Mesenchymal stem cell (in vitro differentiated cells and primary cell): ENCODE results near the gene EMC9.

Experiments
- DNase-seq: peaks from one replicate; pipeline ENCODE4 v3.0.0-alpha.2; 2013
- H2AFZ ChIP-seq: one replicate; pipeline ENCODE4 v1.6.1; 2013; ENCODE audit warnings: low read depth, mild to moderate bottlenecking, control low read depth, inconsistent platforms, low read length, moderate library complexity
- H2AK5ac ChIP-seq: 2 replicates; pipeline ENCODE4 v1.6.1; 2013; ENCODE audit warnings: low read length, moderate library complexity, mild to moderate bottlenecking, inconsistent platforms; ENCODE audit not compliant: severe bottlenecking
- H2BK120ac ChIP-seq: one replicate; pipeline ENCODE4 v1.6.1; 2013; ENCODE audit warnings: low read depth, mild to moderate bottlenecking, inconsistent platforms, low read length, moderate library complexity
- H2BK12ac ChIP-seq, 2 experiments: one replicate each; pipeline ENCODE4 v1.6.1; 2013; ENCODE audit warnings: inconsistent platforms in 2 of 2, low read length in 2 of 2, mild to moderate bottlenecking in 2 of 2, moderate library complexity in 2 of 2, control low read depth in 1 of 2
- H2BK15ac ChIP-seq: one replicate; pipeline ENCODE4 v1.6.1; 2013; ENCODE audit warnings: mild to moderate bottlenecking, low read depth, inconsistent platforms; ENCODE audit not compliant: poor library complexity, severe bottlenecking
- H2BK5ac ChIP-seq: 2 replicates; pipeline ENCODE4 v1.6.1; 2013; ENCODE audit warnings: low read depth, mild to moderate bottlenecking, low read length, control low read depth, inconsistent platforms; ENCODE audit not compliant: poor library complexity, severe bottlenecking
- H3K14ac ChIP-seq, 2 experiments: one replicate each; pipeline ENCODE4 v1.6.1; 2013; ENCODE audit warnings: inconsistent platforms in 2 of 2, low read length in 2 of 2, control low read depth in 1 of 2, mild to moderate bottlenecking in 1 of 2, moderate library complexity in 1 of 2
- H3K18ac ChIP-seq, 2 experiments: one replicate each; pipeline ENCODE4 v1.6.1; 2013; ENCODE audit warnings: inconsistent platforms in 2 of 2, low read length in 2 of 2, control low read depth in 1 of 2, low read depth in 1 of 2, mild to moderate bottlenecking in 1 of 2
- H3K23ac ChIP-seq, 2 experiments: one replicate each; pipeline ENCODE4 v1.6.1; 2013; ENCODE audit warnings: inconsistent platforms in 2 of 2, low read length in 2 of 2, mild to moderate bottlenecking in 2 of 2, moderate library complexity in 2 of 2, control low read depth in 1 of 2
- H3K27ac ChIP-seq: 2 replicates; pipeline ENCODE4 v1.5.1; 2013; ENCODE audit warnings: mild to moderate bottlenecking, moderate library complexity, low read length, control low read depth, inconsistent platforms; ENCODE audit not compliant: poor library complexity, severe bottlenecking
- H3K27me3 ChIP-seq, 2 experiments: 2 replicates each; pipeline versions ENCODE4 v1.6.1 to v1.7.0; 2013; ENCODE audit warnings: low read length in 2 of 2, mild to moderate bottlenecking in 2 of 2, moderate library complexity in 2 of 2, control low read depth in 1 of 2, inconsistent platforms in 1 of 2; ENCODE audit not compliant: control insufficient read depth in 1 of 2, insufficient read depth in 1 of 2
- H3K36me3 ChIP-seq, 2 experiments: 2 replicates each; pipeline versions ENCODE4 v1.6.1 to v1.7.0; 2013; ENCODE audit warnings: low read length in 2 of 2, control low read depth in 1 of 2, inconsistent platforms in 1 of 2, low read depth in 1 of 2, mild to moderate bottlenecking in 1 of 2; ENCODE audit not compliant: insufficient read depth in 2 of 2, control insufficient read depth in 1 of 2
- H3K4ac ChIP-seq, 2 experiments: one replicate each; pipeline ENCODE4 v1.6.1; 2013; ENCODE audit warnings: inconsistent platforms in 2 of 2, low read length in 2 of 2, mild to moderate bottlenecking in 2 of 2, moderate library complexity in 2 of 2, control low read depth in 1 of 2, low read depth in 1 of 2
- H3K4me1 ChIP-seq: 2 replicates; pipeline ENCODE4 v1.6.1; 2013; ENCODE audit warnings: low read depth, low read length, control low read depth; ENCODE audit not compliant: control insufficient read depth, insufficient read depth
- H3K4me2 ChIP-seq: 2 replicates; pipeline ENCODE4 v1.6.1; 2013; ENCODE audit warnings: low read length, mild to moderate bottlenecking, inconsistent platforms; ENCODE audit not compliant: poor library complexity, severe bottlenecking
- H3K4me3 ChIP-seq, 2 experiments: 2 replicates each; pipeline versions ENCODE4 v1.5.1 to v1.7.0; 2013; ENCODE audit warnings: low read length in 2 of 2, mild to moderate bottlenecking in 2 of 2, control low read depth in 1 of 2, low read depth in 1 of 2; ENCODE audit not compliant: insufficient read depth in 1 of 2
- H3K79me1 ChIP-seq: replicated peaks from 2 replicates; pipeline ENCODE4 v1.6.1; 2013; ENCODE audit warnings: mild to moderate bottlenecking, control low read depth, low read length, inconsistent platforms; ENCODE audit not compliant: poor library complexity, severe bottlenecking
- H3K9ac ChIP-seq: 2 replicates; pipeline ENCODE4 v1.7.0; 2013; ENCODE audit warnings: mild to moderate bottlenecking, low read length, moderate library complexity
- H3K9me3 ChIP-seq: 2 replicates; pipeline ENCODE4 v1.7.0; 2013; ENCODE audit warnings: mild to moderate bottlenecking, low read length; ENCODE audit not compliant: control insufficient read depth
- H4K8ac ChIP-seq: one replicate; pipeline ENCODE4 v1.6.1; 2013; ENCODE audit warnings: inconsistent platforms, mild to moderate bottlenecking, low read length, moderate library complexity
- H4K91ac ChIP-seq: one replicate; pipeline ENCODE4 v1.6.1; 2013; ENCODE audit warnings: mild to moderate bottlenecking, low read length, inconsistent platforms
- WGBS: methylation state at CpG from one replicate; pipeline ENCODE4 v1.1.7; 2013; ENCODE audit warnings: mixed read lengths; 5-methylcytosine and 5-hydroxymethylcytosine counted together

Gene EMC9

DNA sequence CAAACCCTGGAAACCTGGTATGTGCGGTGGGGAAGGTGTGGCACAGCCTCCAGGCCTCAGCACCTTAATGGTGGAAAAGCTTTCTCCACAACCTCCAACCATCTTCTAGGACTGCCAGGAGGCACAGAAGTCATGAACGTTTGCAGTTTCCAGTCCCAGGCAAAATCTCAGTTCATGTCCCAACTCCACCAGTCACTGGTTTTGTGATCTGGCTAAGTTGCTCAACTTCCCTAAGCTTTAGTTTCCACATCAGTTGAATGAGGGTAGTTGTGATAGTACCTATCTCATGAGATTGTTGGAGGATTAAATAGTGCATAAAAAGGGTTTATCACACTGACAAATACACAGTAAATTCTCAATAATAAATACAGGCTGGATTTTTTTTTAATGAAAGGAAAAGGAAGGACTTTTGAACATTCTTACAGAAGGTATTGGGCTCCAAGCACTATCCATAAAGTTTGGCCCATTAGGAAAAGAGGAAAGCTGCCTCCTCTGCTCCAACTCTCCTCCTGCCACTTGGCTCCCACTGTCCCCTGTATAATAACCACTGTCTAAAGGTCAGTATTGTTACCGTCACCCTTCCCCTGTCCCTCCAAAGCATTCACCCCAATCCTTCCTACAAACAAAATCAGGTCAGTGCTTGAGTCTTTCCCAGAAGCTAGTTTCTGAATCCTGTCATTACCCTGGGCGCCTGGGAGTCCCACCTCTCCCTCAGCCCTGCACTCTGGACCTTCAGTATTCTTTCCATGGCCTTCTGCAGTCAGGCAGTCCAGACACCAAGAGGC lies 41.0 kb downstream of the EMC9 start:
- H3K27ac ChIP-seq: no peak overlapping the region
- H2AK5ac ChIP-seq: no peak overlapping the region
- H3K36me3 ChIP-seq: peaks cover 20 to 37% of the 10 kb centered on the region in 2 experiments
- no peak overlapping the region for H3K4ac ChIP-seq
- 93% methylated on average over 4 of the region's 4 CpGs for WGBS
- no peaks in the 10 kb centered on the region for H3K9me3 ChIP-seq
- no peak overlapping the region for H3K4me2 ChIP-seq
- no peak overlapping the region for H2BK120ac ChIP-seq
- no peak overlapping the region for H2BK15ac ChIP-seq
- DNase-seq: no peak
- H2AFZ ChIP-seq: no peak overlapping the region
- H3K79me1 ChIP-seq: peaks cover 11% of the 10 kb centered on the region
- no peak overlapping the region for H4K8ac ChIP-seq
- no peak overlapping the region for H3K9ac ChIP-seq
- H3K14ac ChIP-seq: no peak overlapping the region
- no peak overlapping the region for H4K91ac ChIP-seq
- peaks cover 4% of the 10 kb centered on the region for H3K4me1 ChIP-seq
- H3K27me3 ChIP-seq: no peaks in the 10 kb centered on the region
- no peak overlapping the region for H3K23ac ChIP-seq
- no peak overlapping the region for H3K18ac ChIP-seq
- H3K4me3 ChIP-seq: no peak overlapping the region
- H2BK5ac ChIP-seq: no peak overlapping the region
- no peak overlapping the region for H2BK12ac ChIP-seq

DNA sequence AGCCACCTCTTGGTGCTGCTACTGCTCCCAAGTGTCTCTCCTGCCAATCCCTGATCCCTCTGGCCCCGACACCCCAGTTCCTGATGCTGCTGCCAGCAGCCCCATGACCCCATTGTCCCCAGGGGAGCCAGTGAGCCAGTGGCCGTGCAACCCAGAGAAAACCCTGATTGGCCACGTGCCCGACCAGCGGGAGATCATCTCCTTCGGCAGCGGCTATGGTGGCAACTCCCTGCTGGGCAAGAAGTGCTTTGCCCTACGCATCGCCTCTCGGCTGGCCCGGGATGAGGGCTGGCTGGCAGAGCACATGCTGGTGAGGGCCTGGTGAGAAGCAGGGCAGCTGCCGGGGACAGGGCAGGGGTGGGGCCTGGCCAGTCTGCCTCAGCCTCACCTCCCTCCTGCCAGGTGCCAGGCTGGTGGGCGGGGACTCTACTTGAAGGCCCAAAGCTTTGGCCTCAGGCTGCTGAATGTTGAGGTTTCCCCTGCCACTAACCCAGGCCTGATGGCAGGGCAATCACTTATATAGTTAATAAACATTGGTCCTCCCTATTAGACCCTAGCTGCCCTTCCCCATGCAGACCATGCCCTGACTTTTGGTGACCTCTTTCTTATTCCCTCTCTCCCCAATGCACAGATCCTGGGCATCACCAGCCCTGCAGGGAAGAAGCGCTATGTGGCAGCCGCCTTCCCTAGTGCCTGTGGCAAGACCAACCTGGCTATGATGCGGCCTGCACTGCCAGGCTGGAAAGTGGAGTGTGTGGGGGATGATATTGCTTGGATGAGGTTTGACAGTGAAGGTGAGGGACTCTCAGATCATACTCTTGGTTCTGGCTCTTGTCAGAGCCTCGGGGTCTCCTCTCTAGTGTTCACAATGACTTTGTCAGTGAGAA lies 42.2 kb downstream of the EMC9 start:
- Histone ChIP-seq H3K4ac (no peak overlapping the region), H2BK15ac (no peak overlapping the region), H2AFZ (no peak overlapping the region), H4K91ac (peak overlapping the region; percentile 1), H2AK5ac (no peak overlapping the region), H3K9ac (no peak overlapping the region), H3K4me2 (no peak overlapping the region), H3K79me1 (peaks cover 11% of the 10 kb centered on the region), H3K27ac (no peak overlapping the region), H2BK120ac (no peak overlapping the region), H3K18ac (no peak overlapping the region), H4K8ac (no peak overlapping the region), H2BK12ac (no peak overlapping the region), H3K4me1 (peaks cover 10% of the 10 kb centered on the region), H3K14ac (no peak overlapping the region), H3K23ac (no peak overlapping the region), H2BK5ac (no peak overlapping the region), H3K27me3 (no peaks in the 10 kb centered on the region), H3K9me3 (no peaks in the 10 kb centered on the region), H3K36me3 (peaks cover 20 to 37% of the 10 kb centered on the region in 2 experiments), H3K4me3 (no peak overlapping the region)
- 97% methylated on average over 17 of the region's 17 CpGs for WGBS
- no peak for DNase-seq

DNA sequence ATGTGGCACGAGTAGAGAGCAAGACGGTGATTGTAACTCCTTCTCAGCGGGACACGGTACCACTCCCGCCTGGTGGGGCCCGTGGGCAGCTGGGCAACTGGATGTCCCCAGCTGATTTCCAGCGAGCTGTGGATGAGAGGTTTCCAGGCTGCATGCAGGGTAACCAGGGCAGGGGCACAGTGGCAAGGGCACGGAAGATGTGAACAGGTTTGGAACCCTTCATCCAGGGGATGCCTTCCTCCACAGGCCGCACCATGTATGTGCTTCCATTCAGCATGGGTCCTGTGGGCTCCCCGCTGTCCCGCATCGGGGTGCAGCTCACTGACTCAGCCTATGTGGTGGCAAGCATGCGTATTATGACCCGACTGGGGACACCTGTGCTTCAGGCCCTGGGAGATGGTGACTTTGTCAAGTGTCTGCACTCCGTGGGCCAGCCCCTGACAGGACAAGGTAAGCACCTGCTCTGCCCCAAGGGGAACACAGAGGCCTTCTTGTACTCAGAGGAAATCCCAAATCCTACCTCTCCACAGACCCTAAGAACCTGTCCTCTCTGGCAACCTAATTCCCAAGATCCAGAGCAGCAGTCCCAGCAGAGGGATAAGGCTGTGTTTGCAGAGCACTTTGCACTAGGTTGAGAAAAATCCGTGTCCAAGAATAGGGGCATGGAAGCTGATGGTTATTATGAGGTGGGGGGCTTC lies 43.0 kb downstream of the EMC9 start:
- no peak overlapping the region for H3K4me2 ChIP-seq
- H3K9ac ChIP-seq: no peak overlapping the region
- no peaks in the 10 kb centered on the region for H3K9me3 ChIP-seq
- H3K4me3 ChIP-seq: no peak overlapping the region
- no peak overlapping the region for H3K14ac ChIP-seq
- no peak overlapping the region for H4K8ac ChIP-seq
- H3K36me3 ChIP-seq: peaks cover 15 to 32% of the 10 kb centered on the region in 2 experiments
- H3K79me1 ChIP-seq: peaks cover 11% of the 10 kb centered on the region
- H3K4me1 ChIP-seq: peaks cover 14% of the 10 kb centered on the region
- no peak for DNase-seq
- no peak overlapping the region for H4K91ac ChIP-seq
- H2BK120ac ChIP-seq: no peak overlapping the region
- H2BK5ac ChIP-seq: no peak overlapping the region
- H2AK5ac ChIP-seq: no peak overlapping the region
- no peak overlapping the region for H2BK15ac ChIP-seq
- WGBS: 95% methylated on average over 16 of the region's 16 CpGs
- H3K18ac ChIP-seq: no peak overlapping the region
- no peaks in the 10 kb centered on the region for H3K27me3 ChIP-seq
- no peak overlapping the region for H3K23ac ChIP-seq
- H2BK12ac ChIP-seq: no peak overlapping the region
- H3K4ac ChIP-seq: no peak overlapping the region
- H2AFZ ChIP-seq: no peak overlapping the region
- no peak overlapping the region for H3K27ac ChIP-seq
